Stimulated activated memory B cell treated with anti-CD40 and anti-IgM and Interleukin-4, amounts not matched to agents 10 μg/mL and 1 μg/mL and 100 μg/mL, for 72 hours (primary cell): ENCODE results near the gene SEPTIN7.
"Not testable (repeated sequence)": the region's sequence is repeated elsewhere in the genome, so short reads cannot be mapped to it uniquely, and the experiment has no call there.

ENCODE experiments used
- ATAC-seq: fragments of 150-1000 bp; cut with Tn5 transposase; 2 replicates; pipeline ENCODE4 v1.10.0; 2021
- H3K27ac Mint-ChIP-seq: one replicate; pipeline ENCODE4 v1.8.0; 2022; ENCODE audit warnings: mild to moderate bottlenecking, mixed read lengths
- H3K27me3 Mint-ChIP-seq: one replicate; pipeline ENCODE4 v1.8.0; 2022; ENCODE audit warnings: mixed read lengths
- H3K36me3 Mint-ChIP-seq: one replicate; pipeline ENCODE4 v1.8.0; 2022; ENCODE audit warnings: mixed read lengths
- H3K4me1 Mint-ChIP-seq: one replicate; pipeline ENCODE4 v1.8.0; 2022; ENCODE audit warnings: mixed read lengths
- H3K4me3 Mint-ChIP-seq: one replicate; pipeline ENCODE4 v1.8.0; 2022; ENCODE audit warnings: mild to moderate bottlenecking, moderate library complexity, mixed read lengths
- H3K9me3 Mint-ChIP-seq: one replicate; pipeline ENCODE4 v1.8.0; 2022; ENCODE audit warnings: mixed read lengths

The SEPTIN7 gene

DNA sequence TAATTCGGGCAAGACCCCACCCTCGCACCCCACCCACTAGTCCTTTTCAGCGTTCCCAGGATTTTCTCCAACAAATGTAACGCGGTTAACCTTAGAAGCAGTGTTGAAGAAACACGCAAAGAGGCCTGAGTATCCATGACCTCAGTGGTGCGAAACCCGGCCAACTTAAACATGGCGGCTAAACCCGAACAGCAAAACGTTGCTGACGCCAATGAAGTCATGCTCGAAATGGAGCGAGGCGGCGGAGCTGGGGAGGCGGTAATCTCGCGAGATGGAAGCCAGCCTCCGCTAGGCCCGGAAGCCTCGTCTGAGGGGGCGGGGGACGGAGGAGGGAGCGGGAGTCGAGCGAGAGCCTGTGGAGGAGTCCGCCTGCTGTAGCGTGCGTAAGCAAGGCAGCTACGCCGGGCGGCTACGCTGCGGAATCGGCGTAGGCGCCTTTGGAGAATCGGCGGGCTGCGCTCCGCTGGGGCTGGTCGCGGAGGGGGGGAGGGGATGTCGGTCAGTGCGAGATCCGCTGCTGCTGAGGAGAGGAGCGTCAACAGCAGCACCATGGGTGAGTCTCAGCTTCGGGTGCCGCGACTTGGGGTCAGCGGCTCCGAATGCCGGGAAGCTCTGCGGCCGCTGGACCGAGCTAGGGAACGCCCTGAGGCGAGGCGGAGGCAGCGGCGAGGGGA, at the start of gene SEPTIN7:
Gene SEPTIN7 (plus strand): TSS at position 340 of the 674 bp plus-strand sequence. CDS start 153 bp downstream, at position 493.
- no peaks in the 10 kb centered on the region for H3K27me3 Mint-ChIP-seq
- H3K27ac Mint-ChIP-seq, result peak within 1 kb of the TSS; percentile 97
- no peaks in the 10 kb centered on the region for H3K9me3 Mint-ChIP-seq
- peak within 1 kb of the TSS; percentile 98 for H3K4me3 Mint-ChIP-seq
- H3K36me3 Mint-ChIP-seq, result peaks cover 42% of the 10 kb centered on the region
- peak; percentile 96 for ATAC-seq
- peaks cover 61% of the 10 kb centered on the region for H3K4me1 Mint-ChIP-seq

DNA sequence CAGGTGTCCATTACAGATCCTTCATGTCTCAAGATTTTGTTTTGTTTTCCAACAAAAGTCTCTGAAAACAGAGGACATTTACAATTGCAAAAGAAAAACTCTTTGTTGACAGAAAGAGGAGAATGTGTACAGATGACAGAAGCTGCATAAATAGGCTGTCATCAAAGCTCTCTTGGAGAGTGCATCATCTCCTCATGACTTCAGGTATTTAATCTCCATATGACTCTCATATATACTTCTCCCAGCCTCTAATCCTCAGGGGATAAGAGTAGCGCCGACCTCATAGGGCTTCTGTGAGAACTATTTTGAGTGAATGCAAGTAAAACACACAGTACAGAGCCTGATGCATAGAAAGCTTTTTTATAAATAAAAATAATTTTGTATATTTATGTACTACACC, 48.1 kb upstream of the SEPTIN7 start:
- no peaks in the 10 kb centered on the region for H3K27me3 Mint-ChIP-seq
- no peaks in the 10 kb centered on the region for H3K9me3 Mint-ChIP-seq
- H3K4me1 Mint-ChIP-seq, result peaks cover 6% of the 10 kb centered on the region
- H3K4me3 Mint-ChIP-seq, result no peak overlapping the region
- H3K36me3 Mint-ChIP-seq, result peaks cover 6% of the 10 kb centered on the region
- no peak overlapping the region for H3K27ac Mint-ChIP-seq
- no peak for ATAC-seq

DNA sequence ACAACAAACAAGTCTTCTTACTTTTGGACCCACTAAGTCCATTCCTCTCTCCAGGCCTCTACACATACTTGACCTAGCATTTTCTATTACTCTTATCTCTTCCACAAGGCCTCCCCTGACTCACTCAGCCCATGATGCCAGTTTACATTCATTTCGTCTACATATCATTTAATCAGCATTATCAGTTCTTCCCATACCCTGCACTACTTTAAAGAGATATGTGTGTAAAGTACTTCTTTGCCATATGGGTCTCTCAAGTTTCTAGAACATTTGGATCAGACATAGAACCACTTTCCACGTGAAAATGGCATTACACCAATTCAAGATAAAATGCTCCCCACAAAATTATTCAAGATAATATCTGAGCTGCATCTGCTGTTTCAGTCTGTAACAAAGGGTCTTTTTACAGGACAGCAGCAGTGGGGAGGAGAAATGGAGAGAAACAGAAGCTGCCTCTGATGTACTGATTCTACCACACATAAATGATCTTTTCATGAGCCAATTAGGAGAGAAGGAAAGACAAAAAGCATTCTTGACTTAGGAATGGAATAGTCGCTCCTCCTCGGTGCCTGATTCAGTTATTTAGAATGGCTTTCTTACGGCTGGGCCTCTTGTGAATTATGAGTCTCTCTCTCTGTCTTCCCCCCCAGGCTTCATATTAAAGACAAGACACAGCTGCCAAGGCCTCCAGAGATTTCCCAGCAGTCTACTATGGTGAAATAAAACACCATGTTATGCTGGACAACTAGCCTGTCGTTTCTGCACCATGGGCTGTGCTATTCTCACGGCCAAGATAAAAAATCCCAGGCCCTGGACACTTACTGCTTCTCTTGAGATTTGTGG, 46.9 kb upstream of the SEPTIN7 start:
- peaks cover 14% of the 10 kb centered on the region for H3K4me1 Mint-ChIP-seq
- H3K9me3 Mint-ChIP-seq, result no peaks in the 10 kb centered on the region
- H3K27ac Mint-ChIP-seq, result no peak overlapping the region
- H3K27me3 Mint-ChIP-seq, result no peaks in the 10 kb centered on the region
- ATAC-seq, result no peak
- no peak overlapping the region for H3K4me3 Mint-ChIP-seq
- H3K36me3 Mint-ChIP-seq, result peaks cover 6% of the 10 kb centered on the region

DNA sequence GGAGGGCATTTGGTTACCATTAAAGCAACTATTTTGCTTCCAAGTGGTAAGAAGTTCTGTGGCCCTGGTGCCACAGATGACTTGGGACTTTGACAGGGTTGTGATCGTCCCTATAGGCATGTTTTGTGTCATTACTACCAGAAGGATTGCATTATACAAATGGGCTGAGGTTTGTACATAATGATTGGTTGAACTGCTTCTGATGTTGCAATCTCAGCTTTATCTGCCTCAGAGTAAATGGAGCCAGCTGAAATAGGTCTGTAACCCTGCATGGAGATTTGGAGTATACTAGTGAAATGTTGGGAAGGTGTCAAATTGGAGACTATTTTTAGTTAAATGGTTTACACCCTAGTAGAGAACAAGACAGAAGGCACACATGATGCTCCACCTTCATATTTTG, 46.1 kb upstream of the SEPTIN7 start:
- Mint-ChIP-seq H3K4me1 (peaks cover 14% of the 10 kb centered on the region), H3K27me3 (no peaks in the 10 kb centered on the region), H3K27ac (no peak overlapping the region), H3K9me3 (no peaks in the 10 kb centered on the region), H3K36me3 (peaks cover 6% of the 10 kb centered on the region), H3K4me3 (no peak overlapping the region)
- ATAC-seq, result no peak

DNA sequence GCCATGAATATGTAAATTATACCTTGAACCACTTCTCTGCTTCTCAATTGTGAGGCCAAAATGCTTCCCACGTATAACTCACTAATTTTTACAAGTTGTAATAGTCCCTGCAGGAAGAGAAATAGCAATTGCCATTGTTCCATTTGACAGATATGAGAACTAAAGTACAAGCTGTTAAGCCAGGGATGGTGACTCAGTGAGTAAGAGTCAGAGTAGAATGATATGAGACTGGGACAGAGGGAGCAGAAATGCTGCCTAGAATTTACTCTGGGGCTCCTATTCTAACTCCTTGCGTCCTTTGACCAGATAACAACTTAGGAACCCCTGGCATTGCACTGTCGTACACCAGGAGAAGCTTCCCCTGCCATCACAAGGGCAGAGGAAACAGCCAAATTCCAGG, 45.1 kb upstream of the SEPTIN7 start:
- no peaks in the 10 kb centered on the region for H3K27me3 Mint-ChIP-seq
- no peaks in the 10 kb centered on the region for H3K9me3 Mint-ChIP-seq
- H3K4me1 Mint-ChIP-seq, result peaks cover 14% of the 10 kb centered on the region
- no peak overlapping the region for H3K4me3 Mint-ChIP-seq
- H3K36me3 Mint-ChIP-seq, result no peaks in the 10 kb centered on the region
- ATAC-seq, result no peak
- no peak overlapping the region for H3K27ac Mint-ChIP-seq

DNA sequence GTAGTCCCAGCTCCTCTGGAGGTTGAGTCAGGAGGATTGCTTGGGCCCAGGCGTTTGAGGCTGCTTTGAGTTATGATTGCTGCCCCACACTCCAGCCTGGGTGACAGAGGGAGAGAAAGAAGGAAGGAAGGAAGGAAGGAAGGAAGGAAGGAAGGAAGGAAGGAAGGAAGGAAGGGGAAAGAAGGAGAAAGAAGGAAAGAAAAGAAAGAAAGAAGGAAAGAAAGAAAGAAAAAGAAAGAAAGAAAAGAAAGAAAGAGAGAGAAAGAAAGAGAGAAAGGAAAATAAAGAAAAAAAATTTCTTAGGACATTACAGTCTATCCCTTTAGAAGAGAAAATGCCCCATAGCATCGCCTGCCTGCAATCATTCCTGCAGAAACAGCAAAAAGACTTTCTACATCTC, 44.4 kb upstream of the SEPTIN7 start:
- Mint-ChIP-seq H3K27ac (peak overlapping the region; percentile 15), H3K4me1 (peaks cover 14% of the 10 kb centered on the region)
- H3K4me3 Mint-ChIP-seq, H3K27me3 Mint-ChIP-seq, H3K9me3 Mint-ChIP-seq, H3K36me3 Mint-ChIP-seq, ATAC-seq: not testable (repeated sequence)

DNA sequence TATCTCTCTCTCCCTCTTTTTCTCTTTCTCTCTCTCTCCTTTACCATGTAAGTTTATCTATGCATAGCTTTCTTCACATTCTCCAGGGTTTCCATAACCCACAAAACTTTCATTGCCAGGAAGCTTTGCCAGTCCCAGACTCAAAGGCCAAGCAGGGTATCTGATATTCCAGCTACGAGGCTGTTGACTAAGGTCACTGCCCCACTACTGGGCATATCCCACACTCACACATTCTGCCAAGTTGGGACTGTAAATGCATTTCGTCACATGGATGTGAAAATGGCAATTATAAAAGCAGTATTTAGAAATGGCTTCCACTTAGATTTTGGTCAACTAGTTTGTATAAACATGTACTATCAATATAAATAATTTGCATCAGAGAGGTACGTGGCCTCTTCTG, 43.3 kb upstream of the SEPTIN7 start:
- H3K4me1 Mint-ChIP-seq, result peaks cover 14% of the 10 kb centered on the region
- no peaks in the 10 kb centered on the region for H3K9me3 Mint-ChIP-seq
- H3K36me3 Mint-ChIP-seq, result no peaks in the 10 kb centered on the region
- H3K4me3 Mint-ChIP-seq, result no peak overlapping the region
- peak overlapping the region; percentile 38 for H3K27ac Mint-ChIP-seq
- H3K27me3 Mint-ChIP-seq, result no peaks in the 10 kb centered on the region
- no peak for ATAC-seq

DNA sequence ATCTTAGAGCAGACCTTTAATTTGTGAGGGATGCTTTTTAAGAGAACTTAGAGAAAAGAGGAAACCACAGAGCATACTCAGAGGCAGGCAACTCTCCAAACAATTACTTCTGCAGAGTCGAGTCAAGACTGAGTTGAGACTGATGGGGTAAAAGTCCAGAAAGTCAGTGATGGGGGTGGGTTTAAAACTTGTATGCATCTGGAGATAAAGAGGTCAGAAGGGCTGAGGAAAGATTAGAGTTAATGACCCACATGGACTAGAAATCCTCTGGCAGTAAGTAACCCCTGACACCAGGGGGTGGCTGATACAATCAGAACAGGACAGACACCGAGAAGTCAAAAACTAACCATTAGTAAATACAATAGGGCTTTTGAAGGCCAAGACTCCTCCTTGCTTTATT, 42.4 kb upstream of the SEPTIN7 start:
- H3K36me3 Mint-ChIP-seq, result no peaks in the 10 kb centered on the region
- H3K27me3 Mint-ChIP-seq, result no peaks in the 10 kb centered on the region
- no peak overlapping the region for H3K4me3 Mint-ChIP-seq
- ATAC-seq, result peak; percentile 67
- no peaks in the 10 kb centered on the region for H3K9me3 Mint-ChIP-seq
- peak overlapping the region; percentile 3 for H3K27ac Mint-ChIP-seq
- peaks cover 14% of the 10 kb centered on the region for H3K4me1 Mint-ChIP-seq

DNA sequence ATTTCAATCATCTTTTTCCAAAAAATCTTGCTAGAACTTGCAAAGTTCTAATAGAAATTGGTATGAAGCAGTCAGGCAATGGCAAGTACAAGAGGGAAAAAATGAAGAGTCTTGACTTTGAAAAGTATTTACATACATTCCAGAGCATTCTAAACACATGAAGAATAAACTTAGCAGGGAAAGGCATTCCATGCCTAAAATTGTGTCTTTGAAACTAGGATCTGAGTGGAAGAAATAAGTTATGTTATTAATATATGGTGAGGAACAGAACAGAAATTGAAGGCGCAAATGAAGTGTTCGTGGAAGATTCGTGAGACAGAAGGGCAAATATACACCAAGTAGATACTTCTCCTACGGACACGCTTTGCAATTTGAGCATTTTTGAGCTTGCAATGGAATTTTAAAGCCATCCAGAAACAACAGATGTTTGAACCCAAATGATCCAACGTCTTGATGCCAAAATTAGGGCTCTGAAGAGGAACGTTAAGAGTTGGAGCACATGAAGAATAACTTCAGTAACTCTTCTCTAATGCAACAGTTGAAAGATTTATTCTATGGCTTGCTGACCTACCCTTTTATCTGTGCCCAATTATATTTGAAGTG, 40.6 kb upstream of the SEPTIN7 start:
- no peak for ATAC-seq

DNA sequence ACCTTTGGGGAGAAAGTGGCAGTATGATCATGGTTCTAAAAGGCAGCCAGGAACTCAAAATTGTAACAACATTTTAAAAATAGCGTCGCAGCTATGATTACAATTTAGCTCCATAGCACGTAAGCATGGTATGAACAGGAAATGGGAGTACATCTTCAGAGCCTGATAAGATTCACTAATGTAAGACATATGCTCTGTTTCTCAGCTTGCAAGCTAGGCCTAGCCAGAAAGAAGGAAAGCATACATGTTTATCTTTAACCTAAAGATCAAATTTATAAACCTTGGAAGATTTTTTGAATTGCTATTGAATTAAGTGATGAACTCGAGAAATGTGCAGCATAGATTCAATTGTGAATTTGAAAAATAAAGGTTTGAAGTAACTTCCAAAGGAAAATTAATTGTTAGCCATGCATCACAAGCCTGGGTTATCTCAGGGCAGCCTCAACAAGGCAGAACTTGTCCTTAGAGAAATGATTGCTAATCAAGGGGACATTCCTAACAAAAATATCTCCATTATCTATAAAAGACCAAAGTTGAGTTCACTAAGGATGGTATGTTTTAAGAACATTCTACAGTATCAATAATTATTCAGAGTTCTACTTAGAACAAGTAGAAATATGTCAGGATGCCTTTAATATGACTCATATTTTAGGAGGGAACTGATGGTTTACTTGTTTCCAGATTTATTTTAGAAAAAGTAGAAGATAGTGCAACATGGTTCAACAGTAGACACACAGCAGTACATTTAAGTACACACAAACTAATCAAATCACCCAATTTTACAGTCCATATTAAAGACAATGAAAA, 38.8 kb upstream of the SEPTIN7 start:
- no peak overlapping the region for H3K27ac Mint-ChIP-seq
- no peak overlapping the region for H3K4me3 Mint-ChIP-seq
- H3K4me1 Mint-ChIP-seq, result peaks cover 8% of the 10 kb centered on the region
- ATAC-seq, result no peak
- no peaks in the 10 kb centered on the region for H3K36me3 Mint-ChIP-seq
- H3K9me3 Mint-ChIP-seq, result no peaks in the 10 kb centered on the region
- no peaks in the 10 kb centered on the region for H3K27me3 Mint-ChIP-seq

More for the DNA sequence above, 40.6 kb upstream of the SEPTIN7 start:
- Mint-ChIP-seq H3K27ac (no peak overlapping the region), H3K9me3 (no peaks in the 10 kb centered on the region), H3K4me3 (no peak overlapping the region), H3K4me1 (peaks cover 14% of the 10 kb centered on the region), H3K27me3 (no peaks in the 10 kb centered on the region), H3K36me3 (no peaks in the 10 kb centered on the region)

DNA sequence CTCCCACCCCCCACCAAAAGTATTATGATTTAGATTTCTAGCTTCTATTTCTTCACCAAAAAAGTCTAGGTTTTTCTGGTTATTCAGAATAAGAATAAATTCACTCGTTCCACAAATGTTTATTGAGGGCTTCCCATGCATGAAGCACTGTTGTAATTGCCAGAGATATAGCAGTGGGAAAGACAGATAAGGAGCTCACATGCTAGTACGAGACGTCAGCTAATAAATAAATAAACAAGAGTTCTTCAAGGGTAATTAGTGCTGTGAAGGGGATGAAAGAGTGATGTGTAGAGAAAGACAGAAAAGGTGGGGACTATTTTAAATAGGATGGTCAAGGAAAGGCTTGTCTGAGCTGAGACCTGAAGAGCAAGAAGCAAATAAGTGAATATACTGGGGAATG, 38.1 kb upstream of the SEPTIN7 start:
- peaks cover 8% of the 10 kb centered on the region for H3K4me1 Mint-ChIP-seq
- H3K36me3 Mint-ChIP-seq, result peaks cover 5% of the 10 kb centered on the region
- no peaks in the 10 kb centered on the region for H3K9me3 Mint-ChIP-seq
- ATAC-seq, result no peak
- no peaks in the 10 kb centered on the region for H3K27me3 Mint-ChIP-seq
- H3K27ac Mint-ChIP-seq, result no peak overlapping the region
- no peak overlapping the region for H3K4me3 Mint-ChIP-seq

DNA sequence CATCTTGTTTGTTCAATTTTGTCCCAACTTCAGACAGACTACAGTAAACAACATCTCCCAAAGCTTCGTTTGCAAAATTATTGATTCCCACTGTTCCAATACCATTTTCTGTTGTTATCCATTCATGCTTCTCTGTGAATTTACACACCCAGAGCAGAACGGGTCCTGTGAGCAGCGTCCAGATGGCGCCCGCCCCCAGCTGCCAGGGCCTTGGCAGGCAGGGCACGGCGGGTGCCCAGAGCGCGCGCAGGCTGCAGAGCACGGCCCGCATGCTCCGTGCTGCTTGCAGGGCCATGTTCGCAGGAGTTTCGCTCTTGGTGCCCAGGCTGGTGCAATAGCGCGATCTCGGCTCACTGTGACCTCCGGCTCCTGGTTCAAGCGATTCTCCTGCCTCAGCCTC, 32.5 kb upstream of the SEPTIN7 start:
- Mint-ChIP-seq H3K9me3 (no peaks in the 10 kb centered on the region), H3K36me3 (peaks cover 5% of the 10 kb centered on the region), H3K27me3 (no peaks in the 10 kb centered on the region), H3K4me3 (no peak overlapping the region), H3K4me1 (peaks cover 8% of the 10 kb centered on the region), H3K27ac (no peak overlapping the region)
- ATAC-seq, result no peak

DNA sequence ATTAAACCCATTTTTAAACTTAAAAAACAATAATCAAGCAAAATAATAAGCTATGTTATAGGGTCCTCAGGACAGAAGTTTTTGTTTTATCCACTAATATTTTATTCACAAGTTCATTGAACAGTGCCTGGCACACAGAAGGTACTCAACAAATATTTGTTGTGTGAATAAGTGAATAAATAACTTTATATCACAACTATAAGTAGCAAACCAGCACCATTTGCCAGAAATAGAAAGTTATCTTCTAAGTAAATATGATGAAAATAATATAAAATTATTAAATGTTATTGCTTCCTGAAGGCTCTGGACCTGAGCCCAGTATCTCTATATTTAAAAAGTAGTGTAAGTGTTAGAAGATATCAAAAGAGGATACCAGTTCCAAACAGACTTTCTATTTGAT, 29.1 kb upstream of the SEPTIN7 start:
- Mint-ChIP-seq H3K36me3 (peaks cover 5% of the 10 kb centered on the region), H3K27ac (no peak overlapping the region), H3K4me3 (no peak overlapping the region), H3K9me3 (no peaks in the 10 kb centered on the region), H3K4me1 (peaks cover 8% of the 10 kb centered on the region), H3K27me3 (no peaks in the 10 kb centered on the region)
- no peak for ATAC-seq

DNA sequence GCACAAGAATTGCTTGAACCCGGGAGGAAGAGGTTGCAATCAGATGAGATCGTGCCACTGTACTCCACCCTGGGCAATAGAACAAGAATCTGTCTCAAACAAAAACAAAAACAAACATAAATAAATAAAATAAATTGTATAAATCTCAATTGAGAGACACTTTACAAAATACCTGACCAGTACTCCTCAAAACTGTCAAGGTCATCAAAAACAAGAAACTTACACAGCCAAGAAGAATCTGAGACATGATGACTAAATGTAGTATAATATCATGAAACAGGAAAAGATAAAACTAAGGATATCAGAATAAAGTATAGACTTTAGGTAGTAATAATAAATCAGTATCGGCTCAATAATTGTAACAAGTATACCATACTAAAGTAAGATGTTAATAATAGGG, 26.9 kb upstream of the SEPTIN7 start:
- H3K4me1 Mint-ChIP-seq, result peaks cover 8% of the 10 kb centered on the region
- no peak overlapping the region for H3K4me3 Mint-ChIP-seq
- H3K9me3 Mint-ChIP-seq, result no peaks in the 10 kb centered on the region
- no peaks in the 10 kb centered on the region for H3K27me3 Mint-ChIP-seq
- no peaks in the 10 kb centered on the region for H3K36me3 Mint-ChIP-seq
- no peak overlapping the region for H3K27ac Mint-ChIP-seq
- no peak for ATAC-seq

DNA sequence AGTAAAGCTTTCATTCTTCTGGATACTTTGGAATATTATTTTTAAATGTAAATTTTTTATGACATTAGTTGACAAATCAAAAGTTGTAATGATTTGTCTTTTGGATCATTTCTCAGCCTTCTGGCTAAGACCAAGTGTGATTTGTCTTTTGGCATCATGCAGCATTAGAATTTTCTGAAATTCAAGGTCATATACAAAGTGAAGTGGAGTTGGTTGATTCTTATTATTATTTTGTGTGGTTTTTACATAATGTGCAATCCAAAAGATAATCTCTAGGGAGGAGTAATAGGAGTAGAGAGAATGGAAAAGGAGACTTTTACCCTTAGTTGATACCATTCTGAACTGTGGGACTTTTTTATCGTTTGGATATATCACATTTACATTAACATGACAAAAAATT, 24.2 kb upstream of the SEPTIN7 start:
- no peaks in the 10 kb centered on the region for H3K9me3 Mint-ChIP-seq
- peaks cover 8% of the 10 kb centered on the region for H3K4me1 Mint-ChIP-seq
- no peak overlapping the region for H3K27ac Mint-ChIP-seq
- H3K27me3 Mint-ChIP-seq, result no peaks in the 10 kb centered on the region
- no peak overlapping the region for H3K4me3 Mint-ChIP-seq
- no peak for ATAC-seq
- H3K36me3 Mint-ChIP-seq, result no peaks in the 10 kb centered on the region
